Cardiac septum (tissue), 1 donor: ENCODE data around the gene RFC4. TPM values are rescaled to one million over a fixed set of nuclear protein-coding genes. Genes with fewer than 3 reads are reported as not detected.

Experiments
- DNase-seq: peaks from one replicate; pipeline ENCODE4 v3.0.0-alpha.2; 2020; ENCODE audit warnings: low spot score
- intact Hi-C: fragments of 100-400 bp; cut with DNase I; formaldehyde crosslinking; loops from one replicate; pipeline ENCODE4 v1.14.0; 2022
- microRNA-seq: library from miRNA; unstranded; fragments of <30 nt; microRNA quantifications from one replicate; pipeline ENCODE4 v1.2.0, GENCODE V29; 2020
- total RNA-seq: library from RNA; stranded (reverse); fragmentation: NEBNext Ultra II Directional; extraction: Animal tissue kit (Norgen Biotek cat#: 25700); gene quantifications from one replicate; pipeline ENCODE4 v1.2.1, GENCODE V29; 2021
- donor health status: DM: no; HTN: no; CAD: no.

RFC4 gene
- total RNA-seq, 1 donor from 2014 or later = 6.4 TPM

- DNase-seq = no peak
- intact Hi-C loops = no loop called here
These were observed 46.9 kb downstream of the RFC4 start for GRCh38 chr3:186759231-186759930.

- intact Hi-C loops = no loop called here
- DNase-seq = no peak
These were observed 48.5 kb downstream of the RFC4 start for GRCh38 chr3:186757686-186758220.

- intact Hi-C loops = no loop called here
- no peak for DNase-seq
These were observed 49.1 kb downstream of the RFC4 start for GRCh38 chr3:186757214-186757613.

GRCh38 chr3:186754871-186755270 is 51.4 kb downstream of the RFC4 start:
- DNase-seq = no peak
- intact Hi-C loops = no loop called here

GRCh38 chr3:186754006-186754405 is 52.3 kb downstream of the RFC4 start:
- no peak for DNase-seq
- intact Hi-C loops = no loop called here

GRCh38 chr3:186751480-186751879 is 54.8 kb downstream of the RFC4 start:
- DNase-seq = no peak
- intact Hi-C loops = no loop called here

GRCh38 chr3:186750316-186750715 is 56.0 kb downstream of the RFC4 start:
- intact Hi-C loops = no loop called here
- DNase-seq = no peak

- intact Hi-C loops = no loop called here
- DNase-seq = no peak
These were observed 60.3 kb downstream of the RFC4 start for GRCh38 chr3:186746008-186746407.

GRCh38 chr3:186743666-186744065 is 62.6 kb downstream of the RFC4 start:
- intact Hi-C loops = no loop called here

GRCh38 chr3:186742618-186743380 is 63.5 kb downstream of the RFC4 start:
- intact Hi-C loops = no loop called here

More at GRCh38 chr3:186743666-186744065, 62.6 kb downstream of the RFC4 start:
- DNase-seq = no peak

More at GRCh38 chr3:186742618-186743380, 63.5 kb downstream of the RFC4 start:
- no peak for DNase-seq

Small RNA genes within 50 kb of the gene (microRNA-seq; reads per million reads assigned to microRNA genes)
- 2.2 reads per million for gene MIR1248

Other genes with a start within 250 kb of the RFC4 start
- 7.8 TPM for gene TBCCD1, start 239.1 kb downstream of the RFC4 start, total RNA-seq
- gene DNAJB11, start 235.8 kb downstream of the RFC4 start, total RNA-seq = 34.3 TPM
- not detected for gene AHSG, start 193.4 kb downstream of the RFC4 start, total RNA-seq
- gene FETUB, start 166.1 kb downstream of the RFC4 start, total RNA-seq = not detected
- gene HRG, start 140.5 kb downstream of the RFC4 start, total RNA-seq = not detected
- not detected for gene KNG1, start 89.1 kb downstream of the RFC4 start, total RNA-seq
- 361 TPM for gene EIF4A2, start 22.9 kb downstream of the RFC4 start, total RNA-seq
- 1.5 TPM for gene ADIPOQ, start 36.2 kb upstream of the RFC4 start, total RNA-seq
- 61.8 TPM for gene ST6GAL1, start 124.0 kb upstream of the RFC4 start, total RNA-seq